Measurements from ENCODE around the gene PLCXD3. TPM values are rescaled to one million over a fixed set of nuclear protein-coding genes. Genes with fewer than 3 reads are reported as not detected.

Gene PLCXD3
- total and polyA plus RNA-seq, 10 of the 15 experiments (the other 5 are each of a cell fraction or from before 2014, with no cell fraction given): not detected

GRCh38 chr5:41305056-41305455 lies 205.3 kb downstream of the PLCXD3 start (continued):
- TF ChIP-seq ZBTB11 (CRISPR knock-in tag; IDR thresholded peaks at IDR 0.05) (no peak), BCLAF1 (IDR thresholded peaks at IDR 0.05) (no peak), ZNF592 (IDR thresholded peaks at IDR 0.05) (no peak), EGR1 (IDR thresholded peaks at IDR 0.05; ENCODE audit: borderline replicate concordance in 1 of 2, low read depth in 2 of 2, low read length in 2 of 2) (no peak), MYB (IDR thresholded peaks at IDR 0.05; ENCODE audit: borderline replicate concordance, low read depth, low read length) (no peak)
